ENCODE data around the gene NUF2. TPM values are rescaled to one million over a fixed set of nuclear protein-coding genes. Genes with fewer than 3 reads are reported as not detected.

The NUF2 gene
- total and polyA plus RNA-seq, 4 donors = 0.80 to 31.6 (median 1.0) TPM; not detected in 1

- H3K27ac ChIP-seq (ENCODE audit: low read depth in 1 of 2, low read length in 2 of 2) = no peak overlapping the region
- no peak for DNase-seq (ENCODE audit: low spot score)
- H3K4me3 ChIP-seq (ENCODE audit: low read depth in 1 of 3, low read length in 3 of 3) = no peak overlapping the region
Observed at GRCh38 chr1:163388970-163389369, 67.2 kb downstream of the NUF2 start.

GRCh38 chr1:163395790-163396189 is 74.0 kb downstream of the NUF2 start:
- Histone ChIP-seq H3K9ac (ENCODE audit: low read depth in 1 of 2, low read length in 2 of 2) (no peak overlapping the region), H3K4me3 (ENCODE audit: low read depth in 1 of 3, low read length in 3 of 3) (no peak overlapping the region), H3K4me1 (ENCODE audit: control insufficient read depth in 4 of 4, insufficient read depth in 4 of 4, low read length in 3 of 4) (no peaks in the 10 kb centered on the region), H3K27me3 (ENCODE audit: control insufficient read depth in 4 of 4, insufficient read depth in 4 of 4, low read length in 3 of 4) (no peaks in the 10 kb centered on the region), H3K27ac (ENCODE audit: low read depth in 1 of 2, low read length in 2 of 2) (no peak overlapping the region), H3K36me3 (ENCODE audit: control insufficient read depth in 4 of 4, insufficient read depth in 3 of 4, low read depth in 1 of 4, low read length in 3 of 4) (no peaks in the 10 kb centered on the region), H3K9me3 (ENCODE audit: control insufficient read depth in 4 of 4, low read length in 3 of 4) (no peaks in the 10 kb centered on the region)
- TF ChIP-seq RXRA (IDR thresholded peaks at IDR 0.05) (no peak), FOXA1 (IDR thresholded peaks at IDR 0.05) (no peak), HNF4G (IDR thresholded peaks at IDR 0.05) (no peak), YY1 (IDR thresholded peaks at IDR 0.05) (no peak), NR2F2 (IDR thresholded peaks at IDR 0.05) (no peak), GABPA (IDR thresholded peaks at IDR 0.05 in 1 of 2, conservative IDR thresholded peaks at IDR 0.05 in 1 of 2) (no peak), EGR1 (IDR thresholded peaks at IDR 0.05; ENCODE audit: low read depth in 2 of 2) (no peak), ZBTB33 (IDR thresholded peaks at IDR 0.05) (no peak), FOXA2 (IDR thresholded peaks at IDR 0.05) (no peak), HNF4A (conservative IDR thresholded peaks at IDR 0.05) (no peak), RAD21 (IDR thresholded peaks at IDR 0.05) (no peak), MAX (IDR thresholded peaks at IDR 0.05) (no peak), TAF1 (conservative IDR thresholded peaks at IDR 0.05) (no peak), ATF3 (IDR thresholded peaks at IDR 0.05) (no peak)
- no peak for DNase-seq (ENCODE audit: low spot score)

More at GRCh38 chr1:163388970-163389369, 67.2 kb downstream of the NUF2 start:
- Histone ChIP-seq H3K9ac (ENCODE audit: low read depth in 1 of 2, low read length in 2 of 2) (no peak overlapping the region), H3K9me3 (ENCODE audit: control insufficient read depth in 4 of 4, low read length in 3 of 4) (no peaks in the 10 kb centered on the region), H3K4me1 (ENCODE audit: control insufficient read depth in 4 of 4, insufficient read depth in 4 of 4, low read length in 3 of 4) (no peaks in the 10 kb centered on the region), H3K36me3 (ENCODE audit: control insufficient read depth in 4 of 4, insufficient read depth in 3 of 4, low read depth in 1 of 4, low read length in 3 of 4) (no peaks in the 10 kb centered on the region), H3K27me3 (ENCODE audit: control insufficient read depth in 4 of 4, insufficient read depth in 4 of 4, low read length in 3 of 4) (peaks cover 0 to 3% (median 0%) of the 10 kb centered on the region in 4 donors)
- no peak for TF ChIP-seq HNF4G (IDR thresholded peaks at IDR 0.05)
- no peak for TF ChIP-seq RXRA (IDR thresholded peaks at IDR 0.05)
- TF ChIP-seq FOXA1 (IDR thresholded peaks at IDR 0.05) = no peak
- TF ChIP-seq TAF1 (conservative IDR thresholded peaks at IDR 0.05) = no peak
- no peak for TF ChIP-seq YY1 (IDR thresholded peaks at IDR 0.05)
- no peak for TF ChIP-seq NR2F2 (IDR thresholded peaks at IDR 0.05)
- peak in 1 of 2 donors; percentile 30 for TF ChIP-seq HNF4A (conservative IDR thresholded peaks at IDR 0.05)
- no peak for TF ChIP-seq ZBTB33 (IDR thresholded peaks at IDR 0.05)
- 56% methylated on average over 4 of the region's 4 CpGs for WGBS
